ENCODE results near the gene TOMM20. TPM values are rescaled to one million over a fixed set of nuclear protein-coding genes. Genes with fewer than 3 reads are reported as not detected.
A peak's percentile ranks its signal among the peaks of the same experiment; 100 is the strongest.
"Not testable (repeated sequence)": the region's sequence is repeated elsewhere in the genome, so short reads cannot be mapped to it uniquely, and the experiment has no call there.

Gene TOMM20
- total RNA-seq, 1 donor from 2014 or later = 100 TPM

DNA sequence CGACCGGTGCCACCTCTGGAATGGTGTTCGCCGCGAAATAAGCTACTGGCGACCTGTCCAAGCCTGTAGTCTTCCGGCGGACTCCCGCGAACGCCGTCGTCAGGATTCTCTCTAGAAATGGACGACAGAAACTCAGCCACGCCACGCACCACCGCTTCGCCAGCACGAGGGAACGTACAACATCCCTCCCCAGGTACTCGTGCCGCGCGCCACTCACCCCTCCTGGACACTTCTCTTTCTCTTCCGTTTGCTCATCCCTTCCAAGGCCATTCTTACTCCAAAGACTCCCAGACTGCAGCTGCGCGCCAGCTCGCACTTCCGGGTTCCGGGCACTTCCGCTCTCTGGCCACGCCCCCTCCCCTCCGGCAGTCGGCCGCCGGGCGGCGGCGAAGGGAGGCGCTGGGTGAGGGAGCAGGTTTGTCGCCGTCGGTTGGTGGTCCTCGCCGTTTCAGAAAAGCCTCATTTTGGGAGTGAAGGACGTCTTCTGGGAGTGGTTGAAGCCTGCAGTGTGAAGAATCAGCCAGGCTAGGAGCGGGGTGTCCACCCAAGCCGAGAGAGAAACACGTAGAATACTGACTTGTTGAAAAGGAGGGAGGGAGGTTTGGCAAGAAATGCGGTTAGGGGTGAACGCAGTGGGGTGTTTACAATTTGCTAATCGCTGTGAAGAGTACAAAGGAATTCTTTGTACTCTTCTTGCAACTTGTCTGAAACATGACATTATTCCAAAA is 32.5 kb upstream of the TOMM20 start, which contains the start of gene RBM34:
Gene RBM34, minus strand, starts transcription at position 294 of the 728 bp plus-strand sequence. Its CDS starts 24 bp downstream, at position 270.
- H3K36me3 Mint-ChIP-seq (ENCODE audit: unreplicated experiment) = peaks cover 2% of the 10 kb centered on the region
- H3K27ac Mint-ChIP-seq (ENCODE audit: unreplicated experiment) = peak within 1 kb of the TSS; percentile 99
- no peak for TF ChIP-seq CTCF (IDR thresholded peaks at IDR 0.05)
- peak within 1 kb of the TSS; percentile 98 for H3K4me3 Mint-ChIP-seq (ENCODE audit: unreplicated experiment)
- DNase-seq (ENCODE audit: extremely low spot score, unreplicated experiment) = peak; percentile 97
- peaks cover 18% of the 10 kb centered on the region for H3K4me1 Mint-ChIP-seq (ENCODE audit: unreplicated experiment)
- no peaks in the 10 kb centered on the region for H3K9me3 Mint-ChIP-seq (ENCODE audit: unreplicated experiment)
- H3K27me3 Mint-ChIP-seq (ENCODE audit: unreplicated experiment) = no peaks in the 10 kb centered on the region

DNA sequence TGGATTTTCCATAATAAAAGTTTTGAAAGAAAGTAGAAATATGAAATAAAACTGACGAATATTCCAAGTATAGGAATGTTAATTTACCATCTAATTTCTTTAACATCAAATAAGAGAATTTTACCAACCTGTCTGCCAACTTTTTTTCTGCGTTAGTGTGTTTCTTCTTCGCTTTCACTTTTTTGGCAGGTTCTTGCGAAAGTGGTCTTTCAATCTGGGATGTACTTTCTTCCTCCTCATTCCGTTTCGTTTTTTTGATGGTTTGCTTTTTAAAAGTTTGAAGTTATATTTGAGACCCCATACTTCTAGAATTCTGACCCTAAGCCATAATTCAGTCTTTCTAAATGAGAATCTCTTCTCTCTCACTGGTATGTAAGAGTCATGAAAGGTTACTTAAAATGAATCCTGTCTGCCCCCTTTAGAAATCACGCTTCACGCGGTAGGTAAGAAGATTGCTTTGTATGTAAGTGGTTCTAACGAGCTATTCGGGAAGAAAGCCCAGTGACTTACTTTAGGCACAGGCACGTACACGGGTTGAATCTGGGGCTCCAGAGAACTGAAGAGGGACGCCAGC is 31.8 kb upstream of the TOMM20 start:
- H3K9me3 Mint-ChIP-seq (ENCODE audit: unreplicated experiment) = no peaks in the 10 kb centered on the region
- TF ChIP-seq CTCF (IDR thresholded peaks at IDR 0.05) = no peak
- H3K27ac Mint-ChIP-seq (ENCODE audit: unreplicated experiment) = peak overlapping the region; percentile 99
- H3K36me3 Mint-ChIP-seq (ENCODE audit: unreplicated experiment) = peaks cover 2% of the 10 kb centered on the region
- no peaks in the 10 kb centered on the region for H3K27me3 Mint-ChIP-seq (ENCODE audit: unreplicated experiment)
- H3K4me1 Mint-ChIP-seq (ENCODE audit: unreplicated experiment) = peaks cover 18% of the 10 kb centered on the region
- peak overlapping the region; percentile 98 for H3K4me3 Mint-ChIP-seq (ENCODE audit: unreplicated experiment)
- DNase-seq (ENCODE audit: extremely low spot score, unreplicated experiment) = no peak

DNA sequence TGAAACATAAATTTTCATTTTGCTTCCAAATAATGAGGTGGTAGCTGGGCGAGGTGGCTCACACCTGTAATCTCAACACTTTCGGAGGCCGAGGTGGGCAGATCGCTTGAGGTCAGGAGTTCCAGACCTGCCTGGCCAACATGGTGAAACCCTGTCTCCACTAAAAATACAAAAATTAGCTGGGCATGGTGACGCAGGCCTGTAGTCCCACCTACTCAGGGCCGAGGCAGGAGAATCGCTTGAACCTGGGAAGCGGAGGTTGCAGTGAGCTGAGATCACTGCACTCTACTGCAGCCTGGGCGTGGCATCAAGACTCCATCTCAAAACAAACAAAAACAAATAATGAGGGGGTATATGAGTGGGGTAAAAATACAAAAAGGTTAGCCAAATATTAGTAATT is 31.3 kb upstream of the TOMM20 start:
- Mint-ChIP-seq H3K4me3 (ENCODE audit: unreplicated experiment) (peak overlapping the region; percentile 98), H3K4me1 (ENCODE audit: unreplicated experiment) (peaks cover 18% of the 10 kb centered on the region), H3K27ac (ENCODE audit: unreplicated experiment) (peak overlapping the region; percentile 99)
- not testable (repeated sequence) for H3K9me3 Mint-ChIP-seq (ENCODE audit: unreplicated experiment); H3K27me3 Mint-ChIP-seq (ENCODE audit: unreplicated experiment); H3K36me3 Mint-ChIP-seq (ENCODE audit: unreplicated experiment); DNase-seq (ENCODE audit: extremely low spot score, unreplicated experiment)

DNA sequence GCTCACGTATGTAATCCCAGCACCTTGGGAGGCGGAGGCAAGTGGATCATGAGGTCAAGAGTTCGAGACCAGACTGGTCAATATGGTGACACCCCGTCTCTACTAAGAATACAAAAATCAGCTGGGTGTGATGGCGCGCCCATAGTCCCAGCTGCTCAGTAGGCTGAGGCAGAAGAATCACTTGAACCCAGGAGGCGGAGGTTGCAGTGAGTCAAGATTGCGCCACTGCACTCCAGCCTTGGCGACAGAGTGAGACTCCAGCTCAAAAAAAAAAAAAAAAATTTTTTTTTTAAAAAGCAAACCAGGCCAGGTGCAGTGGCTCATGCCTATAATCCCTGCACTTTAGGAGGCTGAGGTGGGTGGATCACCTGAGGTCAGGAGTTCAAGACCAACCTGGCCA is 30.6 kb upstream of the TOMM20 start:
- peak overlapping the region; percentile 98 for H3K4me3 Mint-ChIP-seq (ENCODE audit: unreplicated experiment)
- not testable (repeated sequence) for DNase-seq (ENCODE audit: extremely low spot score, unreplicated experiment); H3K27ac Mint-ChIP-seq (ENCODE audit: unreplicated experiment)

DNA sequence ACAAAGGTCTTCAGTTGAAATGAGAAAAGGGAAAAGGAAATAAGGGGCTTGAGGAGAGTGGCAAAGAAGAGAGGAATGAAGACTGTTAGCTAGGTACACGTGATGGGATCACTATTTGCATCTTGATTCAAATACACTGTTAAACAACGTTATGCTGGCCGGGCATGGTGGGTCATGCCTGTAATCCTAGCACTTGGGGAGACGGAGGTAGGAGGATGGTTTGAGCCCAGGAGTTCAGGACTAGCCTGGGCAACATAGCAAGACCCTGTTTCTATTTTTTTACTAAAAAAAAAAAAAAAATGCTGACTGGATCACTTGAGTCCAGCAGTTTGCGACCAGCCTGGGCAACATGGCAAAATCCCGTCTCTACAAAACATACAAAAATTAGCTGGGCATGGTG is 30.0 kb upstream of the TOMM20 start:
- no peak overlapping the region for H3K27ac Mint-ChIP-seq (ENCODE audit: unreplicated experiment)
- H3K9me3 Mint-ChIP-seq (ENCODE audit: unreplicated experiment) = no peaks in the 10 kb centered on the region
- no peaks in the 10 kb centered on the region for H3K27me3 Mint-ChIP-seq (ENCODE audit: unreplicated experiment)
- no peak overlapping the region for H3K4me3 Mint-ChIP-seq (ENCODE audit: unreplicated experiment)
- no peak for DNase-seq (ENCODE audit: extremely low spot score, unreplicated experiment)
- no peak for TF ChIP-seq CTCF (IDR thresholded peaks at IDR 0.05)
- H3K36me3 Mint-ChIP-seq (ENCODE audit: unreplicated experiment) = peaks cover 8% of the 10 kb centered on the region
- peaks cover 18% of the 10 kb centered on the region for H3K4me1 Mint-ChIP-seq (ENCODE audit: unreplicated experiment)

More for the DNA sequence above, 30.6 kb upstream of the TOMM20 start:
- not testable (repeated sequence) for H3K27me3 Mint-ChIP-seq (ENCODE audit: unreplicated experiment); H3K36me3 Mint-ChIP-seq (ENCODE audit: unreplicated experiment); H3K9me3 Mint-ChIP-seq (ENCODE audit: unreplicated experiment)
- H3K4me1 Mint-ChIP-seq (ENCODE audit: unreplicated experiment) = peaks cover 18% of the 10 kb centered on the region

GRCh38 chr1:235157150-235157549 is 28.5 kb upstream of the TOMM20 start:
- Mint-ChIP-seq H3K27me3 (ENCODE audit: unreplicated experiment) (no peaks in the 10 kb centered on the region), H3K4me3 (ENCODE audit: unreplicated experiment) (no peak overlapping the region), H3K4me1 (ENCODE audit: unreplicated experiment) (peaks cover 16% of the 10 kb centered on the region), H3K9me3 (ENCODE audit: unreplicated experiment) (no peaks in the 10 kb centered on the region), H3K27ac (ENCODE audit: unreplicated experiment) (no peak overlapping the region), H3K36me3 (ENCODE audit: unreplicated experiment) (peaks cover 12% of the 10 kb centered on the region)
- no peak for TF ChIP-seq CTCF (IDR thresholded peaks at IDR 0.05)
- DNase-seq (ENCODE audit: extremely low spot score, unreplicated experiment) = no peak
